Thyroid gland (tissue), 4 donors: ENCODE measurements around the gene ANXA8. TPM values are rescaled to one million over a fixed set of nuclear protein-coding genes. Genes with fewer than 3 reads are reported as not detected.

Source experiments
- DNase-seq, 2 donors: peaks; one replicate each; pipeline ENCODE4 v3.0.0-alpha.2; 2019
- H3K27ac ChIP-seq, 3 donors: fragments of 200-600 bp; sonication (generic); 1 replicate in 2 of 3; 2 replicates in 1 of 3; pipeline ENCODE4 v1.5.1; 2016 to 2019; ENCODE audit warnings: mild to moderate bottlenecking in 1 of 3, moderate library complexity in 1 of 3
- H3K27me3 ChIP-seq: fragments of 200-600 bp; sonication (generic); one replicate; pipeline ENCODE4 v1.5.1; 2019
- H3K36me3 ChIP-seq, 2 donors: fragments of 200-600 bp; sonication (generic); one replicate each; pipeline ENCODE4 v1.5.1; 2016 to 2019
- H3K4me1 ChIP-seq, 2 donors: fragments of 200-600 bp; sonication (generic); one replicate each; pipeline ENCODE4 v1.5.1; 2017 to 2019
- H3K4me3 ChIP-seq, 3 donors: fragments of 200-600 bp; sonication (generic); replicated peaks in 1 of 3; 1 replicate in 2 of 3; 2 replicates in 1 of 3; pipeline ENCODE4 v1.5.1; 2016; ENCODE audit warnings: mild to moderate bottlenecking in 1 of 3
- H3K9me3 ChIP-seq: fragments of 200-600 bp; sonication (generic); one replicate; pipeline ENCODE4 v1.5.1; 2017
- POLR2A ChIP-seq, 2 donors: fragments of 450-650 bp; IDR thresholded peaks; one replicate each; pipeline ENCODE4 v1.6.1; 2017; ENCODE audit warnings: antibody characterized with exemption in 2 of 2, mild to moderate bottlenecking in 2 of 2, moderate library complexity in 1 of 2
- WGBS, 2 donors: methylation state at CpG; one replicate each; pipeline ENCODE4 v1.1.5; 2017; 5-methylcytosine and 5-hydroxymethylcytosine counted together
- intact Hi-C: fragments of 100-400 bp; cut with DNase I; formaldehyde crosslinking; loops from one replicate; pipeline ENCODE4 v1.15.1; 2023
- total RNA-seq, 4 donors: library from RNA; depleted of rRNA; stranded (reverse); fragments of >200 nt; gene quantifications; one replicate each; pipeline ENCODE4 v1.2.3, GENCODE V29; 2016
- TF ChIP-seq, protein P1 (sequence below), 6 experiments: fragments of 200-600 bp in 3 of 6; fragments of 450-650 bp in 3 of 6; sonication (generic) in 3 of 6; IDR thresholded peaks; one replicate each; pipeline ENCODE4 v1.5.1; 2016 to 2019; ENCODE audit warnings: antibody characterized with exemption in 6 of 6, mild to moderate bottlenecking in 2 of 6, inconsistent platforms in 1 of 6, moderate library complexity in 1 of 6

The ANXA8 gene
- total RNA-seq, 4 donors from 2014 or later, result 0.40 TPM; not detected in 3

- 61 to 65% methylated on average over 9 to 10 of the region's 11 CpGs for WGBS, 2 donors
- no peak for DNase-seq
- TF ChIP-seq, protein P1, sequence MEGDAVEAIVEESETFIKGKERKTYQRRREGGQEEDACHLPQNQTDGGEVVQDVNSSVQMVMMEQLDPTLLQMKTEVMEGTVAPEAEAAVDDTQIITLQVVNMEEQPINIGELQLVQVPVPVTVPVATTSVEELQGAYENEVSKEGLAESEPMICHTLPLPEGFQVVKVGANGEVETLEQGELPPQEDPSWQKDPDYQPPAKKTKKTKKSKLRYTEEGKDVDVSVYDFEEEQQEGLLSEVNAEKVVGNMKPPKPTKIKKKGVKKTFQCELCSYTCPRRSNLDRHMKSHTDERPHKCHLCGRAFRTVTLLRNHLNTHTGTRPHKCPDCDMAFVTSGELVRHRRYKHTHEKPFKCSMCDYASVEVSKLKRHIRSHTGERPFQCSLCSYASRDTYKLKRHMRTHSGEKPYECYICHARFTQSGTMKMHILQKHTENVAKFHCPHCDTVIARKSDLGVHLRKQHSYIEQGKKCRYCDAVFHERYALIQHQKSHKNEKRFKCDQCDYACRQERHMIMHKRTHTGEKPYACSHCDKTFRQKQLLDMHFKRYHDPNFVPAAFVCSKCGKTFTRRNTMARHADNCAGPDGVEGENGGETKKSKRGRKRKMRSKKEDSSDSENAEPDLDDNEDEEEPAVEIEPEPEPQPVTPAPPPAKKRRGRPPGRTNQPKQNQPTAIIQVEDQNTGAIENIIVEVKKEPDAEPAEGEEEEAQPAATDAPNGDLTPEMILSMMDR (IDR thresholded peaks at IDR 0.05), result no peak
- TF ChIP-seq POLR2A (IDR thresholded peaks at IDR 0.05), result no peak
Measured at GRCh38 chr10:47452495-47453140, 31.3 kb downstream of the ANXA8 start.

DNA sequence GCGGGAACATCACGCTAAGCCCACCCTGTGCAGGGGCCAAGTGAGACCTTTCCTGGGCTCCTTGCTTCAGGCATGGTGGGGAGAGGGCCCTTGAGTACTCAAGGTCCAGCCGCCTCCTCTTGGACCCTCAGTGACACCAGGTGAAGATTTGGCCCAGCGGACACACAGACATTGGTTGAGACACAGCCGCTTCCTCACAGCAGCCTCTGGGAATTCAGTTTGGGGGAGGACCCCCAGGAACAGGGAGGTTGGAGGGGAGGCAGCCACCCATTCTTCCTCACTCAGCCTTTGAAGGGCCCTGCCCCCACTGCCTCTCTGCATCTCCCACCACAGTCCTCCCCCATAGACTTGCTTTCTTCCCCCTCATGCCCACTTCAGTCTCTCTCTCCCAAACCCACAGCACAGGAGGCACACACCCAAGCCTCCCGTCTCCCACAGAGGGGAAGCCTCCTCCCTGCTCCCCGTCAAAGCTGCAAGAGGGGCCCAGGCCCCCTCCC, 31.9 kb downstream of the ANXA8 start:
- no peak overlapping the region for H3K4me3 ChIP-seq
- no peaks in the 10 kb centered on the region for H3K27me3 ChIP-seq
- H3K4me1 ChIP-seq, result no peaks in the 10 kb centered on the region
- TF ChIP-seq, protein P1 (IDR thresholded peaks at IDR 0.05), result no peak
- no peak for TF ChIP-seq POLR2A (IDR thresholded peaks at IDR 0.05)
- no peak overlapping the region for H3K27ac ChIP-seq
- H3K36me3 ChIP-seq, result no peaks in the 10 kb centered on the region
- no peak for DNase-seq
- intact Hi-C loops, result no loop called here
- 81 to 84% methylated on average over 7 of the region's 7 CpGs for WGBS, 2 donors
- H3K9me3 ChIP-seq, result no peaks in the 10 kb centered on the region

More at GRCh38 chr10:47452495-47453140, 31.3 kb downstream of the ANXA8 start:
- Histone ChIP-seq H3K36me3 (no peaks in the 10 kb centered on the region), H3K27ac (no peak overlapping the region), H3K4me1 (no peaks in the 10 kb centered on the region), H3K9me3 (no peaks in the 10 kb centered on the region), H3K4me3 (no peak overlapping the region), H3K27me3 (no peaks in the 10 kb centered on the region)
- intact Hi-C loops, result no loop called here

DNA sequence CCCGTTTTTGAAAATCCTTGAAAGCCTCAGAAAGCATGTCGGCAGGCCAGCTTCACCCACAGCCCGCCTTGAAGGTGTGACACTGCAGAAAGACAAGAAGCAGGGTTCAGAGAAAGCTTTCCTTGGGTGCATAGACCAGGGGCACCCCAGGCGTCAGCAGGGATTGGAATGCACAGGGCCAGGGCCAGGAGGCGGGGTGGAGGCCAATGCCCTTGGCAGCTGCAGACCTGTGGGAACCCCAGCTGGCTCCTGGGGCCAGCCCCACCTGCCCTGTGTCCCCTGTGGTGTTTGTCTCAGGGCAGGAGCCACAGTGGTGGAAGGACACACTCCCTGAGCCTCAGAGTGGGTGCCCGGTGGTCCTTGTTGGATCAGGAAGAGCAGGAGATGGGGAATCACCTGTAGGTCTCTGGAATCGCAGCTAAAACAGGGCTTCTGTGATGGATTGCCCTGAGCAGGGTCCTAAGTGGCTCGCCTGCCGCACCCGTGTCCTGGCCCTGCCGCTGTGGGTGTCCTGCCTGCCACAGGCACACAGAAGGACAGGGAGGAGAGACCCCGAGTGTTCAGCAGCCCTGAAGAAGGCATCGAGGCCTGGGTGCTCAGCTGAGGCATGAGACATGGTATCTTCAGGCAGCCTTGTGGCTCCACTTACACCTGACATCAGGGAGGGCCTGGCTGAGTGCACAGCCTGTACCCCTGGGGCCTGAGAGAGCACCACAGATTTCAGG, 32.5 kb downstream of the ANXA8 start:
- Histone ChIP-seq H3K9me3 (no peaks in the 10 kb centered on the region), H3K4me3 (no peak overlapping the region), H3K27me3 (no peaks in the 10 kb centered on the region), H3K36me3 (no peaks in the 10 kb centered on the region), H3K27ac (no peak overlapping the region), H3K4me1 (no peaks in the 10 kb centered on the region)
- DNase-seq, result no peak
- 76 to 89% methylated on average over 4 to 12 of the region's 13 CpGs for WGBS, 2 donors
- intact Hi-C loops, result no loop called here
- no peak for TF ChIP-seq POLR2A (IDR thresholded peaks at IDR 0.05)

- WGBS, 2 donors, result no CpG with 5 or more reads among the region's 2 CpGs
- no peak overlapping the region for H3K27ac ChIP-seq
- H3K9me3 ChIP-seq, result no peaks in the 10 kb centered on the region
- no peak for DNase-seq
- H3K4me3 ChIP-seq, result no peak overlapping the region
- TF ChIP-seq, protein P1 (IDR thresholded peaks at IDR 0.05), result no peak
- TF ChIP-seq POLR2A (IDR thresholded peaks at IDR 0.05), result no peak
- H3K27me3 ChIP-seq, result no peaks in the 10 kb centered on the region
- H3K36me3 ChIP-seq, result no peaks in the 10 kb centered on the region
- intact Hi-C loops, result no loop called here
- no peaks in the 10 kb centered on the region for H3K4me1 ChIP-seq
Measured at GRCh38 chr10:47450442-47450841, 33.5 kb downstream of the ANXA8 start.

GRCh38 chr10:47449979-47450378, 33.9 kb downstream of the ANXA8 start:
- intact Hi-C loops, result no loop called here
- Histone ChIP-seq H3K4me3 (no peak overlapping the region), H3K27me3 (no peaks in the 10 kb centered on the region), H3K4me1 (no peaks in the 10 kb centered on the region), H3K27ac (no peak overlapping the region), H3K36me3 (no peaks in the 10 kb centered on the region), H3K9me3 (no peaks in the 10 kb centered on the region)
- DNase-seq, result no peak
- TF ChIP-seq POLR2A (IDR thresholded peaks at IDR 0.05), result no peak
- TF ChIP-seq, protein P1 (IDR thresholded peaks at IDR 0.05), result no peak
- WGBS, 2 donors, result 67 to 69% methylated on average over 9 to 10 of the region's 10 CpGs
